Karpas-422 (cell line): ENCODE measurements around the gene C1orf52. TPM values are rescaled to one million over a fixed set of nuclear protein-coding genes. Genes with fewer than 3 reads are reported as not detected.

Experiments used
- DNase-seq: peaks from one replicate; pipeline ENCODE4 v3.0.0-alpha.2; 2015
- H2AFZ ChIP-seq: fragments of 200-600 bp; sonication (generic); 2 replicates; pipeline ENCODE4 v1.6.1; 2014; ENCODE audit warnings: antibody characterized with exemption, low read length, mixed read lengths
- H3K27ac ChIP-seq: fragments of 200-600 bp; sonication (generic); 2 replicates; pipeline ENCODE4 v1.5.1; 2014; ENCODE audit warnings: mild to moderate bottlenecking, low read length, moderate library complexity
- H3K27me3 ChIP-seq: fragments of 200-600 bp; sonication (generic); 2 replicates; pipeline ENCODE4 v1.6.1; 2014; ENCODE audit warnings: low read length, mixed read lengths
- H3K36me3 ChIP-seq: fragments of 200-600 bp; sonication (generic); 2 replicates; pipeline ENCODE4 v1.6.1; 2014; ENCODE audit warnings: low read length, mixed read lengths; ENCODE audit not compliant: insufficient read depth
- H3K4me1 ChIP-seq: fragments of 200-600 bp; sonication (generic); 2 replicates; pipeline ENCODE4 v1.6.1; 2014; ENCODE audit warnings: mild to moderate bottlenecking, low read length, mixed read lengths
- H3K4me2 ChIP-seq: fragments of 200-600 bp; sonication (generic); 2 replicates; pipeline ENCODE4 v1.6.1; 2014; ENCODE audit warnings: low read length, low read depth, mild to moderate bottlenecking; ENCODE audit not compliant: poor library complexity, severe bottlenecking
- H3K4me3 ChIP-seq: fragments of 200-600 bp; sonication (generic); 2 replicates; pipeline ENCODE4 v1.5.1; 2014; ENCODE audit warnings: mild to moderate bottlenecking, antibody characterized with exemption, low read length, mixed read lengths
- H3K79me2 ChIP-seq: fragments of 200-600 bp; sonication (generic); 2 replicates; pipeline ENCODE4 v1.6.1; 2014; ENCODE audit warnings: mild to moderate bottlenecking, low read length, mixed read lengths
- H3K9ac ChIP-seq: fragments of 200-600 bp; sonication (generic); 2 replicates; pipeline ENCODE4 v1.6.0; 2014; ENCODE audit warnings: low read length
- H3K9me2 ChIP-seq: fragments of 200-600 bp; sonication (generic), shearing (Covaris generic); replicated peaks from 2 replicates; pipeline ENCODE4 v1.6.0; 2014; ENCODE audit warnings: mild to moderate bottlenecking, low read length, moderate library complexity; ENCODE audit not compliant: insufficient read depth
- H3K9me3 ChIP-seq: fragments of 300-700, 200-600 bp; sonication (generic); 2 replicates; pipeline ENCODE4 v1.6.1; 2014; ENCODE audit warnings: low read length, mixed read lengths
- H4K20me1 ChIP-seq: fragments of 200-600 bp; sonication (generic); 2 replicates; pipeline ENCODE4 v1.6.1; 2014; ENCODE audit warnings: mild to moderate bottlenecking, antibody characterized with exemption, low read length, low read depth; ENCODE audit not compliant: insufficient read depth
- total RNA-seq: library from RNA; depleted of rRNA; stranded (reverse); fragments of >200 nt; shearing (Covaris generic); gene quantifications from 2 replicates; pipeline ENCODE4 v1.2.3, GENCODE V29; 2014; ENCODE audit warnings: low replicate concordance

C1orf52 gene
- total RNA-seq, 1 experiment from 2014 or later = 17.8 TPM

- peak within 1 kb of the TSS; percentile 91 for H3K4me3 ChIP-seq
- H3K79me2 ChIP-seq = peaks cover 47% of the 10 kb centered on the region
- no peaks in the 10 kb centered on the region for H3K9me2 ChIP-seq
- peak within 1 kb of the TSS; percentile 89 for H3K4me2 ChIP-seq
- H4K20me1 ChIP-seq = 0 out of 2 replicates have a peak, but pooled peaks cover 5% of the 10 kb centered on the region
- no peaks in the 10 kb centered on the region for H3K27me3 ChIP-seq
- H3K9ac ChIP-seq = peak within 1 kb of the TSS; percentile 88
- peak; percentile 99 for DNase-seq
- H2AFZ ChIP-seq = peak within 1 kb of the TSS; percentile 65; the same call in 1 of the 2 replicates
- peaks cover 29% of the 10 kb centered on the region for H3K4me1 ChIP-seq
- peaks cover 10% of the 10 kb centered on the region; the same call in 1 of the 2 replicates for H3K36me3 ChIP-seq
- H3K27ac ChIP-seq = peak within 1 kb of the TSS; percentile 50
- no peaks in the 10 kb centered on the region for H3K9me3 ChIP-seq
Observed at GRCh38 chr1:85276215-85276977, 16.9 kb upstream of the C1orf52 start, which contains the start of gene BCL10. Gene BCL10 (minus strand): TSS chr1:85276632. CDS start chr1:85276352, 280 bp downstream.

GRCh38 chr1:85275701-85276214 is 16.3 kb upstream of the C1orf52 start:
- no peak for DNase-seq
- Histone ChIP-seq H3K27ac (peak overlapping the region; percentile 50), H3K4me2 (peak overlapping the region; percentile 89), H2AFZ (no peak overlapping the region), H3K4me1 (peaks cover 29% of the 10 kb centered on the region), H4K20me1 (0 out of 2 replicates have a peak, but pooled peaks cover 5% of the 10 kb centered on the region), H3K27me3 (no peaks in the 10 kb centered on the region), H3K36me3 (peaks cover 15% of the 10 kb centered on the region; the same call in 1 of the 2 replicates), H3K9ac (peak overlapping the region; percentile 88), H3K4me3 (peak overlapping the region; percentile 91), H3K79me2 (peaks cover 53% of the 10 kb centered on the region), H3K9me2 (no peaks in the 10 kb centered on the region), H3K9me3 (no peaks in the 10 kb centered on the region)

- Histone ChIP-seq H3K27ac (peak overlapping the region; percentile 50; the same call in 1 of the 2 replicates), H3K4me3 (peak overlapping the region; percentile 91), H4K20me1 (0 out of 2 replicates have a peak, but pooled peaks cover 5% of the 10 kb centered on the region)
Observed at GRCh38 chr1:85274969-85275453, 15.5 kb upstream of the C1orf52 start.

GRCh38 chr1:85273397-85273796 is 13.9 kb upstream of the C1orf52 start:
- Histone ChIP-seq H3K79me2 (peaks cover 73% of the 10 kb centered on the region), H3K9ac (no peak overlapping the region), H3K4me2 (peak overlapping the region; percentile 89)

More at GRCh38 chr1:85274969-85275453, 15.5 kb upstream of the C1orf52 start:
- Histone ChIP-seq H3K4me2 (peak overlapping the region; percentile 89), H3K36me3 (peaks cover 23% of the 10 kb centered on the region; the same call in 1 of the 2 replicates), H3K27me3 (no peaks in the 10 kb centered on the region), H2AFZ (no peak overlapping the region), H3K4me1 (peaks cover 29% of the 10 kb centered on the region), H3K79me2 (peaks cover 59% of the 10 kb centered on the region), H3K9me2 (no peaks in the 10 kb centered on the region), H3K9me3 (no peaks in the 10 kb centered on the region), H3K9ac (peak overlapping the region; percentile 88)
- DNase-seq = no peak

GRCh38 chr1:85268801-85269585 is 9.5 kb upstream of the C1orf52 start:
- Histone ChIP-seq H3K4me1 (peaks cover 5% of the 10 kb centered on the region; the same call in 1 of the 2 replicates), H2AFZ (no peak overlapping the region), H3K9me3 (no peaks in the 10 kb centered on the region), H3K36me3 (peaks cover 63% of the 10 kb centered on the region), H3K79me2 (peaks cover 60% of the 10 kb centered on the region), H3K9me2 (no peaks in the 10 kb centered on the region), H3K4me3 (no peak overlapping the region), H3K27me3 (no peaks in the 10 kb centered on the region), H3K27ac (no peak overlapping the region), H4K20me1 (no peaks in the 10 kb centered on the region), H3K9ac (no peak overlapping the region), H3K4me2 (no peak overlapping the region)
- DNase-seq = no peak

More at GRCh38 chr1:85273397-85273796, 13.9 kb upstream of the C1orf52 start:
- DNase-seq = no peak
- H2AFZ ChIP-seq = no peak overlapping the region
- H3K36me3 ChIP-seq = peaks cover 36% of the 10 kb centered on the region
- H3K9me3 ChIP-seq = no peaks in the 10 kb centered on the region
- H3K4me3 ChIP-seq = no peak overlapping the region
- H3K27me3 ChIP-seq = no peaks in the 10 kb centered on the region
- H3K4me1 ChIP-seq = peaks cover 29% of the 10 kb centered on the region
- H3K9me2 ChIP-seq = no peaks in the 10 kb centered on the region
- no peak overlapping the region for H3K27ac ChIP-seq
- 0 out of 2 replicates have a peak, but pooled peaks cover 5% of the 10 kb centered on the region for H4K20me1 ChIP-seq

- H3K36me3 ChIP-seq = peaks cover 66% of the 10 kb centered on the region
- H3K4me2 ChIP-seq = no peak overlapping the region
- no peak overlapping the region for H3K4me3 ChIP-seq
- no peaks in the 10 kb centered on the region for H4K20me1 ChIP-seq
- peaks cover 43% of the 10 kb centered on the region for H3K79me2 ChIP-seq
- no peaks in the 10 kb centered on the region for H3K4me1 ChIP-seq
- DNase-seq = no peak
- no peak overlapping the region for H3K27ac ChIP-seq
- no peak overlapping the region for H2AFZ ChIP-seq
- no peak overlapping the region for H3K9ac ChIP-seq
- no peaks in the 10 kb centered on the region for H3K9me2 ChIP-seq
- no peaks in the 10 kb centered on the region for H3K9me3 ChIP-seq
- no peaks in the 10 kb centered on the region for H3K27me3 ChIP-seq
Observed at GRCh38 chr1:85267313-85267712, 7.9 kb upstream of the C1orf52 start.

- Histone ChIP-seq H3K4me1 (peaks cover 4% of the 10 kb centered on the region), H3K9me2 (no peaks in the 10 kb centered on the region), H3K4me3 (no peak overlapping the region), H3K4me2 (no peak overlapping the region), H3K79me2 (peaks cover 17% of the 10 kb centered on the region), H3K27ac (no peak overlapping the region), H2AFZ (no peak overlapping the region), H3K27me3 (no peaks in the 10 kb centered on the region), H4K20me1 (peaks cover 2% of the 10 kb centered on the region; the same call in 1 of the 2 replicates), H3K9ac (no peak overlapping the region), H3K36me3 (peaks cover 44% of the 10 kb centered on the region), H3K9me3 (no peaks in the 10 kb centered on the region)
- no peak for DNase-seq
Observed at GRCh38 chr1:85264150-85264549, 4.7 kb upstream of the C1orf52 start.
